ENCODE results near the gene RNF214.
"Not testable (repeated sequence)": the region's sequence is repeated elsewhere in the genome, so short reads cannot be mapped to it uniquely, and the experiment has no call there.

The RNF214 gene

GRCh38 chr11:117232092-117232878 is at the start of gene RNF214:
Gene RNF214 (plus strand): TSS chr11:117232671. CDS start chr11:117234273, 1,602 bp downstream.
- TF ChIP-seq POLR2A (IDR thresholded peaks at IDR 0.05; ENCODE audit: low read depth, low read length): peak; percentile 65; the same call in 1 of the 2 replicates
- peak; percentile 80 for DNase-seq (ENCODE audit: insufficient read length, low spot score)
- no peak for FAIRE-seq

GRCh38 chr11:117183178-117183577 is 49.3 kb upstream of the RNF214 start:
- DNase-seq (ENCODE audit: insufficient read length, low spot score); FAIRE-seq: not testable (repeated sequence)

GRCh38 chr11:117183724-117184349 is 48.6 kb upstream of the RNF214 start:
- FAIRE-seq: no peak

GRCh38 chr11:117185736-117186430 is 46.6 kb upstream of the RNF214 start:
- DNase-seq (ENCODE audit: insufficient read length, low spot score): no peak
- no peak for TF ChIP-seq POLR2A (IDR thresholded peaks at IDR 0.05; ENCODE audit: low read depth, low read length)
- no peak for FAIRE-seq

More at GRCh38 chr11:117183724-117184349, 48.6 kb upstream of the RNF214 start:
- TF ChIP-seq POLR2A (IDR thresholded peaks at IDR 0.05; ENCODE audit: low read depth, low read length): no peak
- DNase-seq (ENCODE audit: insufficient read length, low spot score): no peak

- no peak for TF ChIP-seq POLR2A (IDR thresholded peaks at IDR 0.05; ENCODE audit: low read depth, low read length)
Measured at GRCh38 chr11:117186431-117186761, 46.1 kb upstream of the RNF214 start.

GRCh38 chr11:117187007-117187406 is 45.5 kb upstream of the RNF214 start:
- DNase-seq (ENCODE audit: insufficient read length, low spot score): no peak
- no peak for FAIRE-seq
- TF ChIP-seq POLR2A (IDR thresholded peaks at IDR 0.05; ENCODE audit: low read depth, low read length): no peak

More at GRCh38 chr11:117186431-117186761, 46.1 kb upstream of the RNF214 start:
- no peak for DNase-seq (ENCODE audit: insufficient read length, low spot score)
- no peak for FAIRE-seq

GRCh38 chr11:117187428-117187798 is 45.1 kb upstream of the RNF214 start:
- DNase-seq (ENCODE audit: insufficient read length, low spot score) (no peak), FAIRE-seq (no peak)
- no peak for TF ChIP-seq POLR2A (IDR thresholded peaks at IDR 0.05; ENCODE audit: low read depth, low read length)

- FAIRE-seq (no peak), DNase-seq (ENCODE audit: insufficient read length, low spot score) (no peak)
- TF ChIP-seq POLR2A (IDR thresholded peaks at IDR 0.05; ENCODE audit: low read depth, low read length): no peak
Measured at GRCh38 chr11:117187799-117188481, 44.5 kb upstream of the RNF214 start.

GRCh38 chr11:117188620-117189081 is 43.8 kb upstream of the RNF214 start:
- DNase-seq (ENCODE audit: insufficient read length, low spot score) (no peak), FAIRE-seq (no peak)
- no peak for TF ChIP-seq POLR2A (IDR thresholded peaks at IDR 0.05; ENCODE audit: low read depth, low read length)

GRCh38 chr11:117189191-117189940 is 43.1 kb upstream of the RNF214 start:
- no peak for DNase-seq (ENCODE audit: insufficient read length, low spot score)
- no peak for FAIRE-seq
- TF ChIP-seq POLR2A (IDR thresholded peaks at IDR 0.05; ENCODE audit: low read depth, low read length): no peak

- no peak for FAIRE-seq
- no peak for DNase-seq (ENCODE audit: insufficient read length, low spot score)
- TF ChIP-seq POLR2A (IDR thresholded peaks at IDR 0.05; ENCODE audit: low read depth, low read length): no peak
Measured at GRCh38 chr11:117189941-117190544, 42.4 kb upstream of the RNF214 start.

GRCh38 chr11:117191680-117192400 is 40.6 kb upstream of the RNF214 start:
- no peak for FAIRE-seq
- TF ChIP-seq POLR2A (IDR thresholded peaks at IDR 0.05; ENCODE audit: low read depth, low read length): no peak
- no peak for DNase-seq (ENCODE audit: insufficient read length, low spot score)
